Measurements from ENCODE around the gene RASGRP1. TPM values are rescaled to one million over a fixed set of nuclear protein-coding genes. Genes with fewer than 3 reads are reported as not detected.

The RASGRP1 gene
- total RNA-seq: 100 to 1,000 TPM in 1 of 3 donors, 10 to 100 TPM in 2; 65.9 to 122 (median 96.5) TPM
- total RNA-seq (2013): 99.2 TPM

DNA sequence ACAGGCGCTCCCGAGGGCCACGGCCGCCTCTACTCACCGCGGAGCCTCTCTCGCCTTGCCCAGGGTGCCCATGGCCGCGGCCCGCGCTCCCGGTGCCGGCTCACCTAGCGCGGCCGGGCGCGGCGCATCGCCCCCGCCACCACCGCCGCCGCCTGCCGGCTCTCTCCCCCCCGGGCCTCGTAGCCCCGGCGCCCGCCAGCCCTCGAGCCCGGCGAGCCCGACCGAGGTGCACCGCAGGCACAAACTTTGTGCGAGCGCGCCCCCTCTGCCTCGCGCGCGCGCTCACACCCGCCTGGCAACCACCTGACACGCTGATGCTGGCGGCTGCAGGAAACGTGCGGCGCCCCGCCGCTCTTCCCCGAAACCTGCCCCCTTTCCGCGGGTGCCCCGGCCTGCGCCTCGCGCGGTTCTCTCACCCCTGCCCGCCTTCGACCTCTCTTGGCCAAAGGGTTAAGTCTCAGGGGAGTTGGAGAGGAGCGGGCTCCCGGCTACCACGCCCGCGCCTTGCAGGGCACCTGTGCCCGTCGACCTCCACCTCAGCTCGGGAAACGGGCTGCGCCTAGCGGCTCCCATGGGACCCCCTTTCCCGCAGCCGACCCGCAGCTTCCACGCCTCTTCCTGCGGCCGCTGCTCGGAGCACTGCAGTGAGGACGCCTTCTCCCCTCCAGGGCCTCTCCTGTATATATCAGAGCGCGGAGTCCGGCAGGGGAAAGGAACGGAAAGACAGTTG lies at the start of gene RASGRP1:
RASGRP1 (minus strand) TSS at position 258 of the 730 bp plus-strand sequence; CDS start at position 72, 186 bp downstream.
- WGBS (ENCODE audit: insufficient coverage): 2% methylated on average over 85 of the region's 85 CpGs
- Histone ChIP-seq H3K4me3 (ENCODE audit: low read length) (peak within 1 kb of the TSS; percentile 53), H3K9me3 (ENCODE audit: control insufficient read depth, insufficient read depth, low read length) (no peaks in the 10 kb centered on the region), H3K27ac (ENCODE audit: low read length) (peak within 1 kb of the TSS; percentile 88), H3K4me1 (ENCODE audit: control insufficient read depth, insufficient read depth, low read length) (peaks cover 38% of the 10 kb centered on the region), H3K27me3 (ENCODE audit: control insufficient read depth, insufficient read depth, low read length) (no peaks in the 10 kb centered on the region), H3K36me3 (ENCODE audit: control insufficient read depth, insufficient read depth, low read length) (peaks cover 5% of the 10 kb centered on the region)
- H3K36me3 Mint-ChIP-seq: peaks cover 11% of the 10 kb centered on the region
- H3K4me3 Mint-ChIP-seq: peak within 1 kb of the TSS; percentile 94
- peak; percentile 84 to 94 for DNase-seq
- intact Hi-C loops (cut with micrococcal nuclease): loop anchor here (1.0 to 10.0 kb wide), 6 partner anchors 12 to 120 kb away; no protein-coding TSS in a partner anchor
- peak within 1 kb of the TSS; percentile 81 to 94 for H3K27ac Mint-ChIP-seq
- no peaks in the 10 kb centered on the region for H3K27me3 Mint-ChIP-seq (ENCODE audit: low read depth in 2 of 2)
- peak; percentile 78 to 86 (median 81) for ATAC-seq
- TF ChIP-seq, protein P1, sequence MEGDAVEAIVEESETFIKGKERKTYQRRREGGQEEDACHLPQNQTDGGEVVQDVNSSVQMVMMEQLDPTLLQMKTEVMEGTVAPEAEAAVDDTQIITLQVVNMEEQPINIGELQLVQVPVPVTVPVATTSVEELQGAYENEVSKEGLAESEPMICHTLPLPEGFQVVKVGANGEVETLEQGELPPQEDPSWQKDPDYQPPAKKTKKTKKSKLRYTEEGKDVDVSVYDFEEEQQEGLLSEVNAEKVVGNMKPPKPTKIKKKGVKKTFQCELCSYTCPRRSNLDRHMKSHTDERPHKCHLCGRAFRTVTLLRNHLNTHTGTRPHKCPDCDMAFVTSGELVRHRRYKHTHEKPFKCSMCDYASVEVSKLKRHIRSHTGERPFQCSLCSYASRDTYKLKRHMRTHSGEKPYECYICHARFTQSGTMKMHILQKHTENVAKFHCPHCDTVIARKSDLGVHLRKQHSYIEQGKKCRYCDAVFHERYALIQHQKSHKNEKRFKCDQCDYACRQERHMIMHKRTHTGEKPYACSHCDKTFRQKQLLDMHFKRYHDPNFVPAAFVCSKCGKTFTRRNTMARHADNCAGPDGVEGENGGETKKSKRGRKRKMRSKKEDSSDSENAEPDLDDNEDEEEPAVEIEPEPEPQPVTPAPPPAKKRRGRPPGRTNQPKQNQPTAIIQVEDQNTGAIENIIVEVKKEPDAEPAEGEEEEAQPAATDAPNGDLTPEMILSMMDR (IDR thresholded peaks at IDR 0.05): no peak
- no peaks in the 10 kb centered on the region for H3K9me3 Mint-ChIP-seq
- H3K4me1 Mint-ChIP-seq: peaks cover 63 to 64% of the 10 kb centered on the region in 2 donors

DNA sequence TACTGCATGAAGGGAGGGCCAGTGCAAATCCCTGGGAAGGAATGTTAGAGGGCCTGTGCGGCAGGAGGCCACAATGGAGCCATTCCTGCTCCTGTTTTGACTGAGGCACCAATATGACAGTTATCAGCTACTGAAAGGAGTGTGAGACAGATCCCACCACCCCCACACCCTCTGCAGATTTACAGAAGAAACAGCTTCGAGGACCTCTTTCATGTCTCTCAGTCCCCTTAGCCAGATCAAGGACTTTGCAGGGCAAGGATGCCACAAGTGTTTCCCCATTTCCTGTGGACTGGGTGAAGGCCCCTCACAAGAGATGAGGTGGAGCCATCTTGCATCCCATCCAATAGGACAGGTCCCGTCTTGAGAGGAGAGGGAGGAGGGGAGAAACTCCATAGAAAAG lies 48.5 kb upstream of the RASGRP1 start:
- WGBS (ENCODE audit: insufficient coverage): 74% methylated on average over 3 of the region's 3 CpGs
- Mint-ChIP-seq H3K4me1 (peaks cover 54 to 55% of the 10 kb centered on the region in 2 donors), H3K36me3 (no peaks in the 10 kb centered on the region), H3K27me3 (ENCODE audit: low read depth in 2 of 2) (no peaks in the 10 kb centered on the region), H3K9me3 (no peaks in the 10 kb centered on the region), H3K27ac (peak overlapping the region in 1 of 2 donors; percentile 24), H3K4me3 (peak overlapping the region; percentile 87)
- intact Hi-C loops (cut with micrococcal nuclease): loop anchor here (5.0 kb wide), 2 partner anchors 51 to 59 kb away; partner anchors contain the start of gene RASGRP1
- Histone ChIP-seq H3K27me3 (ENCODE audit: control insufficient read depth, insufficient read depth, low read length) (no peaks in the 10 kb centered on the region), H3K4me3 (ENCODE audit: low read length) (no peak overlapping the region), H3K9me3 (ENCODE audit: control insufficient read depth, insufficient read depth, low read length) (no peaks in the 10 kb centered on the region), H3K36me3 (ENCODE audit: control insufficient read depth, insufficient read depth, low read length) (no peaks in the 10 kb centered on the region), H3K27ac (ENCODE audit: low read length) (no peak overlapping the region), H3K4me1 (ENCODE audit: control insufficient read depth, insufficient read depth, low read length) (peaks cover 35% of the 10 kb centered on the region)
- DNase-seq (no peak), ATAC-seq (no peak)
- TF ChIP-seq, protein P1 (IDR thresholded peaks at IDR 0.05): no peak

DNA sequence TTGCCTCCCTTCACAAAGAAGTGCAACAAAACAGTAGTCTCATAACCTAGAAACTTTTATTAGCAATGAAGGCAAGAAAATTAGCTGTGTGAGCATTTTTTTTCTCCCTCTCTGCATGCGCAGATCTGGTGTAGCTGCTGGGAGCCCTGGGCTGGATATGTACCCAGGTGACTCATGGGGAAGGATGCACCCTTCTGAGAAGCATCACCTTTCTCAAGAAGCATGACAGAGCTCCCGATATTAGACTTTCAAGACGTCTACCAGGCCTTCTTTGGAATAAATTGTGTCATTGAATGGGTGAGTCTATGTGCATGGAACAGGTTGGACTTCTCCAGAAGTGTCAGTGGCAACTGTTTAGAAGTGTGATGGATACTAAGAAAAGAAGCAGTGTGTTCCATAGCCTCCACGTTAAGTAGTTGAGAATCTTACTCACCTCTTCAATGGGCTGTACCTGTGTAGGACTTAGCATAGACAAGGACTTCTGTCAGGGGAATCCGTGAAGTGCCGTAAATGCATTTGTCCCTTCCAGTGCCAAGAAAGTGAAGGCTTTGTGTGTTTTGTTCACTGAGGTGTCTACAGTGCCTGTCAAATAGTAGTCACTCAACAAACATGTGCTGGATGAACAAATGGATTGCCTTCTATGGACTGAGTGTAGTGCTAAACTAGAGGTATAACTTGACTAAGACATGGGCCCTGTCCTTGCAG lies 47.7 kb upstream of the RASGRP1 start:
- Mint-ChIP-seq H3K27me3 (ENCODE audit: low read depth in 2 of 2) (no peaks in the 10 kb centered on the region), H3K9me3 (no peaks in the 10 kb centered on the region), H3K4me1 (peaks cover 55 to 58% of the 10 kb centered on the region in 2 donors), H3K36me3 (no peaks in the 10 kb centered on the region), H3K27ac (peak overlapping the region; percentile 85 to 88), H3K4me3 (peak overlapping the region; percentile 87)
- 93% methylated on average over 6 of the region's 6 CpGs for WGBS (ENCODE audit: insufficient coverage)
- intact Hi-C loops (cut with micrococcal nuclease): loop anchor here (5.0 kb wide), 2 partner anchors 50 to 60 kb away; partner anchors contain the start of gene RASGRP1
- Histone ChIP-seq H3K9me3 (ENCODE audit: control insufficient read depth, insufficient read depth, low read length) (no peaks in the 10 kb centered on the region), H3K36me3 (ENCODE audit: control insufficient read depth, insufficient read depth, low read length) (no peaks in the 10 kb centered on the region), H3K27me3 (ENCODE audit: control insufficient read depth, insufficient read depth, low read length) (no peaks in the 10 kb centered on the region), H3K4me1 (ENCODE audit: control insufficient read depth, insufficient read depth, low read length) (peaks cover 35% of the 10 kb centered on the region), H3K27ac (ENCODE audit: low read length) (no peak overlapping the region), H3K4me3 (ENCODE audit: low read length) (no peak overlapping the region)
- DNase-seq (peak in 1 of 2 donors; percentile 22), ATAC-seq (no peak)
- TF ChIP-seq, protein P1 (IDR thresholded peaks at IDR 0.05): no peak
